GM12878 (cell line): ENCODE measurements around the gene LDB3. TPM values are rescaled to one million over a fixed set of nuclear protein-coding genes. Genes with fewer than 3 reads are reported as not detected.

Experiments used
- ATAC-seq: fragments of 200-7000 bp; cut with Tn5 transposase; 3 replicates; pipeline ENCODE4 v1.9.1; 2020; ENCODE audit warnings: mild to moderate bottlenecking, moderate library complexity
- BruUV-seq: library from RNA; stranded (reverse); fragments of 400-500 nt; replicated peaks from 2 replicates; lab custom pipeline; 2021; lab: Mats Ljungman, UMichigan
- CTCF ChIA-PET: fragments of 300-600 bp; sonication (Branson Sonifier 250); formaldehyde crosslinking; extraction: SDS; loops from one replicate; lab custom pipeline; 2021; ENCODE audit warnings: inconsistent platforms; lab: Yijun Ruan, JAX
- POLR2A ChIA-PET: fragments of 350-600 bp; formaldehyde crosslinking; extraction: SDS; loops from one replicate; lab custom pipeline; 2021; ENCODE audit warnings: inconsistent platforms; lab: Charles Lee
- RAD21 ChIA-PET: fragments of 300-600 bp; sonication (Branson Sonifier 250); formaldehyde crosslinking; loops from one replicate; lab custom pipeline; 2023; ENCODE audit warnings: antibody characterized with exemption; ENCODE audit not compliant: unreplicated experiment; lab: Charles Lee
- SMC1A ChIA-PET: fragments of 300-600 bp; sonication (Branson Sonifier 250); formaldehyde crosslinking; loops from one replicate; lab custom pipeline; 2023; ENCODE audit not compliant: unreplicated experiment, uncharacterized antibody; lab: Charles Lee
- DNase-seq: peaks from one replicate; pipeline ENCODE4 v3.0.0-alpha.2; 2011; ENCODE audit warnings: low read depth, low spot score
- FAIRE-seq: peaks from 3 replicates; lab custom pipeline; 2011; peaks lifted over from hg19 to GRCh38; lab: Jason Lieb, UNC
- H2AFZ ChIP-seq: 2 replicates; pipeline ENCODE4 v1.6.0; 2011; ENCODE audit warnings: low read depth, low read length, control low read depth; ENCODE audit not compliant: control insufficient read depth
- H3K27ac ChIP-seq: 2 replicates; pipeline ENCODE4 v1.5.1; 2011; ENCODE audit warnings: control low read depth; ENCODE audit not compliant: control insufficient read depth, insufficient read depth
- H3K27me3 ChIP-seq, 2 experiments: replicated peaks in 1 of 2; 2 replicates each; pipeline versions ENCODE4 v1.6.0 to v1.6.1; 2011; ENCODE audit warnings: low read length in 1 of 2; ENCODE audit not compliant: control insufficient read depth in 2 of 2, insufficient read depth in 2 of 2
- H3K36me3 ChIP-seq, 2 experiments: 2 replicates each; pipeline ENCODE4 v1.5.1; 2011; ENCODE audit warnings: low read length in 1 of 2; ENCODE audit not compliant: control insufficient read depth in 2 of 2, insufficient read depth in 2 of 2
- H3K4me1 ChIP-seq: 2 replicates; pipeline ENCODE4 v1.6.1; 2011; ENCODE audit warnings: mild to moderate bottlenecking, low read length, moderate library complexity, mixed read lengths; ENCODE audit not compliant: control insufficient read depth, insufficient read depth
- H3K4me2 ChIP-seq: 2 replicates; pipeline ENCODE4 v1.6.0; 2011; ENCODE audit warnings: control low read depth; ENCODE audit not compliant: control insufficient read depth, insufficient read depth
- H3K4me3 ChIP-seq: fragments of 200-600 bp; sonication (generic); 2 replicates; pipeline ENCODE4 v1.5.1; 2016
- H3K79me2 ChIP-seq: 2 replicates; pipeline ENCODE4 v1.6.0; 2011; ENCODE audit warnings: low read length; ENCODE audit not compliant: control insufficient read depth, insufficient read depth
- H3K9ac ChIP-seq: 2 replicates; pipeline ENCODE4 v1.8.0; 2011; ENCODE audit warnings: low read length, control low read depth, mixed read lengths; ENCODE audit not compliant: control insufficient read depth, insufficient read depth
- H3K9me3 ChIP-seq: replicated peaks from 3 replicates; pipeline ENCODE4 v1.5.1; 2011; ENCODE audit warnings: mild to moderate bottlenecking, low read length; ENCODE audit not compliant: control insufficient read depth, insufficient read depth
- H4K20me1 ChIP-seq: 2 replicates; pipeline ENCODE4 v1.6.0; 2011; ENCODE audit not compliant: control insufficient read depth, insufficient read depth
- HDAC2 ChIP-seq: fragments of 200-600 bp; sonication (generic); IDR thresholded peaks from 2 replicates; pipeline ENCODE4 v1.6.1; 2017
- IRF3 ChIP-seq: fragments of 450-650 bp; IDR thresholded peaks from 2 replicates; pipeline ENCODE4 v1.6.1; 2014; ENCODE audit warnings: mild to moderate bottlenecking
- NFIC ChIP-seq: IDR thresholded peaks from 2 replicates; pipeline ENCODE4 v1.6.1; 2012; ENCODE audit warnings: low read depth, mild to moderate bottlenecking, inconsistent platforms, low read length, moderate library complexity
- PAX5 ChIP-seq: IDR thresholded peaks from 2 replicates; pipeline ENCODE4 v1.6.1; 2011; ENCODE audit warnings: low read depth, low read length, borderline replicate concordance
- SRF ChIP-seq, 2 experiments: IDR thresholded peaks; 2 replicates each; pipeline ENCODE4 v1.6.1; 2011; ENCODE audit warnings: low read depth in 2 of 2, low read length in 2 of 2, mild to moderate bottlenecking in 1 of 2, moderate library complexity in 1 of 2
- USF1 ChIP-seq: IDR thresholded peaks from 2 replicates; pipeline ENCODE4 v1.6.1; 2011; ENCODE audit warnings: borderline replicate concordance, low read depth, mild to moderate bottlenecking, moderate library complexity, mixed read lengths, low read length; ENCODE audit not compliant: insufficient read depth; ENCODE audit errors: extremely low read length
- WGBS: methylation state at CpG from one replicate; pipeline ENCODE4 v1.1.6; 2016; ENCODE audit warnings: low lambda C conversion rate; ENCODE audit not compliant: insufficient replicate concordance, insufficient coverage; ENCODE audit errors: missing lambda C conversion rate; 5-methylcytosine and 5-hydroxymethylcytosine counted together
- in situ Hi-C: fragments of 300-500 bp; cut with MboI; formaldehyde crosslinking; loops from 9 replicates; pipeline ENCODE4 v1.14.3; 2018; ENCODE audit warnings: mixed read lengths
- intact Hi-C: fragments of 100-400 bp; cut with micrococcal nuclease; formaldehyde crosslinking; loops from one replicate; pipeline ENCODE4 v1.14.2; 2022; ENCODE audit not compliant: unreplicated experiment
- polyA plus RNA-seq, 11 experiments: library from polyadenylated mRNA; depleted of rRNA in 4 of 11; unstranded in 6 of 11; stranded (reverse) in 5 of 11; fragments of >200 nt; fragmentation: Nextera tagmentation in 4 of 11; fragmentation: Illumina TruSeq in 1 of 11; extraction: Ambion mirVana in 4 of 11; extraction: Trizol in 1 of 11; gene quantifications; 1 replicate in 1 of 11; 2 replicates in 10 of 11; pipeline versions ENCODE4 v1.2.1 to v1.2.3, GENCODE V29; 2011 to 2016; ENCODE audit warnings: inconsistent platforms in 2 of 11, missing spikeins in 2 of 11, low read depth in 1 of 11
- total RNA-seq, 4 experiments: library from RNA; depleted of rRNA in 3 of 4; stranded (reverse); fragments of >200 nt in 3 of 4; fragmentation: Illumina TruSeq in 1 of 4; extraction: Trizol in 1 of 4; gene quantifications; 2 replicates each; pipeline versions ENCODE4 v1.2.1 to v1.2.3, GENCODE V29; 2013 to 2021
- TF ChIP-seq, protein P1 (sequence below): IDR thresholded peaks from 2 replicates; pipeline ENCODE4 v1.6.1; 2012; ENCODE audit warnings: low read depth, low read length, improper control_type of control experiment

Gene LDB3
- total and polyA plus RNA-seq, 10 of the 15 experiments (the other 5 are each of a cell fraction or from before 2014, with no cell fraction given) = 0.02 to 0.07 (median 0.04) TPM; not detected in 1

DNA sequence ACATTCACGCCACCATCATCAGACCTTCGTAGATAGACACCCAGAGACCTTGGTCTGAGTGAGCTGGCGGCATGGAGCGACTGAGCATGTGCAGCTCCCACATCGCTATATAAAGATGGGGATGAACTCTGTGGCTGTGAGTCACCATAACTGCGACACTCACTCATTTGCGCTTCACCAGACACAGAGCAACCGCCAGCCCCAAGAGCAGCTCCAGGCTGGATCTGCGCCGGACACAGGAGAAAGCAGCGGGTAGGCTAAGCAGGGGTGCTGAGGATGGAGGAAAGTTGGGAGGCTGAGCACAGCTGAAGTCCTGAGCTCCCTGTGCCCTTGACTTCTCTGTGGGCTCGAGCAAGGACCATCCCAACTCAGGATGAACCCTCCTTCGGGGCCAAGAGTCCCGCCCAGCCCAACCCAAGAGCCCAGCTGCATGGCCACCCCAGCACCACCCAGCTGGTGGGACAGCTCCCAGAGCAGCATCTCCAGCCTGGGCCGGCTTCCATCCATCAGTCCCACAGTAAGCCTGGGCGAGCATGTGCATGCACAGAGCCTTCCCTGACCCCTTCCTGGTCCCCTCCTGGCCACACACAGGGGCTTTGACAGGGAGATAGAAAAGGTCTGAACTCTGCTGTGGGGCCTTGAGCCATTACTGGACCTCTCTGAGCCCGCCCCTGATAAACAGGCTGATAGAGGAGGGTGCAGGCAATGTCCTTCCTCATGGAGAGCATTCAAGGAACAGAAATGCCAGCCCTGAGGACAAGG is 13.7 kb upstream of the LDB3 start, which contains the start of gene OPN4:
Gene OPN4 (plus strand): TSS at position 137 of the 762 bp plus-strand sequence. CDS start 237 bp downstream, at position 374.
- WGBS = 46% methylated on average over 17 of the region's 17 CpGs
- no peak within 1 kb of the TSS for H3K4me3 ChIP-seq
- no peak within 1 kb of the TSS for H3K4me2 ChIP-seq
- no peak for TF ChIP-seq IRF3
- no peak for TF ChIP-seq NFIC
- TF ChIP-seq, protein P1, sequence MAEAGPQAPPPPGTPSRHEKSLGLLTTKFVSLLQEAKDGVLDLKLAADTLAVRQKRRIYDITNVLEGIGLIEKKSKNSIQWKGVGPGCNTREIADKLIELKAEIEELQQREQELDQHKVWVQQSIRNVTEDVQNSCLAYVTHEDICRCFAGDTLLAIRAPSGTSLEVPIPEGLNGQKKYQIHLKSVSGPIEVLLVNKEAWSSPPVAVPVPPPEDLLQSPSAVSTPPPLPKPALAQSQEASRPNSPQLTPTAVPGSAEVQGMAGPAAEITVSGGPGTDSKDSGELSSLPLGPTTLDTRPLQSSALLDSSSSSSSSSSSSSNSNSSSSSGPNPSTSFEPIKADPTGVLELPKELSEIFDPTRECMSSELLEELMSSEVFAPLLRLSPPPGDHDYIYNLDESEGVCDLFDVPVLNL = no peak
- TF ChIP-seq USF1 = no peak
- TF ChIP-seq PAX5 = no peak
- TF ChIP-seq HDAC2 = no peak
- TF ChIP-seq SRF (IDR thresholded peaks at IDR 0.05; ENCODE audit: low read depth in 2 of 2, low read length in 2 of 2) = no peak
- no TSS peak for BruUV-seq
- ChIA-PET CTCF (interaction anchor here (1.1 kb wide), 1 partner anchor 11 kb away, joined by 3 read pairs; no protein-coding TSS in a partner anchor), RAD21 (no interaction called here), POLR2A (no interaction called here), SMC1A (no interaction called here)
- H4K20me1 ChIP-seq = no peaks in the 10 kb centered on the region; the same call in 1 of the 2 replicates
- H2AFZ ChIP-seq = no peak within 1 kb of the TSS
- H3K9me3 ChIP-seq = no peaks in the 10 kb centered on the region
- FAIRE-seq (no peak), ATAC-seq (no peak), DNase-seq (no peak)
- no peaks in the 10 kb centered on the region for H3K4me1 ChIP-seq
- no peaks in the 10 kb centered on the region; a peak in 1 of 4 replicates for H3K27me3 ChIP-seq
- no peaks in the 10 kb centered on the region for H3K36me3 ChIP-seq
- no peak within 1 kb of the TSS for H3K9ac ChIP-seq
- intact Hi-C loops (no loop called here), in situ Hi-C loops (no loop called here)
- no peak within 1 kb of the TSS for H3K27ac ChIP-seq
- H3K79me2 ChIP-seq = no peaks in the 10 kb centered on the region
